Peyer's patch (tissue), 4 donors: ENCODE results near the gene STX18. TPM values are rescaled to one million over a fixed set of nuclear protein-coding genes. Genes with fewer than 3 reads are reported as not detected.

Source experiments
- DNase-seq, 3 donors: peaks; one replicate each; pipeline ENCODE4 v3.0.0-alpha.2; 2017 to 2019
- H3K27ac ChIP-seq, 4 donors: fragments of 200-600 bp; sonication (generic); one replicate each; pipeline ENCODE4 v1.5.1; 2016 to 2019
- H3K27me3 ChIP-seq, 2 donors: fragments of 200-600 bp; sonication (generic); one replicate each; pipeline ENCODE4 v1.5.1; 2019
- H3K36me3 ChIP-seq, 3 donors: fragments of 200-600 bp; sonication (generic); one replicate each; pipeline ENCODE4 v1.5.1; 2016 to 2019
- H3K4me1 ChIP-seq, 4 donors: fragments of 200-600 bp; sonication (generic); one replicate each; pipeline ENCODE4 v1.5.1; 2016 to 2019
- H3K4me3 ChIP-seq, 4 donors: fragments of 200-600 bp; sonication (generic); 1 replicate in 3 of 4; 2 replicates in 1 of 4; pipeline ENCODE4 v1.5.1; 2016 to 2019; ENCODE audit warnings: mild to moderate bottlenecking in 1 of 4
- H3K9me3 ChIP-seq, 4 donors: fragments of 200-600 bp; sonication (generic); one replicate each; pipeline ENCODE4 v1.5.1; 2016 to 2019; ENCODE audit warnings: mild to moderate bottlenecking in 1 of 4
- POLR2A ChIP-seq, 2 donors: fragments of 450-650 bp; IDR thresholded peaks; one replicate each; pipeline ENCODE4 v1.5.1; 2017; ENCODE audit warnings: antibody characterized with exemption in 2 of 2, mild to moderate bottlenecking in 2 of 2, moderate library complexity in 2 of 2
- total RNA-seq, 4 donors: library from RNA; depleted of rRNA; stranded (reverse); fragments of >200 nt; gene quantifications; one replicate each; pipeline ENCODE4 v1.1.0, GENCODE V29; 2016
- TF ChIP-seq, protein P1 (sequence below), 6 experiments: fragments of 450-650 bp in 4 of 6; fragments of 200-600 bp in 2 of 6; sonication (generic) in 1 of 6; IDR thresholded peaks; one replicate each; pipeline ENCODE4 v1.5.1; 2017 to 2019; ENCODE audit warnings: antibody characterized with exemption in 6 of 6, mild to moderate bottlenecking in 3 of 6, moderate library complexity in 1 of 6

STX18 gene
- total RNA-seq, 4 donors from 2014 or later = 33.0 to 56.0 (median 42.3) TPM

DNA sequence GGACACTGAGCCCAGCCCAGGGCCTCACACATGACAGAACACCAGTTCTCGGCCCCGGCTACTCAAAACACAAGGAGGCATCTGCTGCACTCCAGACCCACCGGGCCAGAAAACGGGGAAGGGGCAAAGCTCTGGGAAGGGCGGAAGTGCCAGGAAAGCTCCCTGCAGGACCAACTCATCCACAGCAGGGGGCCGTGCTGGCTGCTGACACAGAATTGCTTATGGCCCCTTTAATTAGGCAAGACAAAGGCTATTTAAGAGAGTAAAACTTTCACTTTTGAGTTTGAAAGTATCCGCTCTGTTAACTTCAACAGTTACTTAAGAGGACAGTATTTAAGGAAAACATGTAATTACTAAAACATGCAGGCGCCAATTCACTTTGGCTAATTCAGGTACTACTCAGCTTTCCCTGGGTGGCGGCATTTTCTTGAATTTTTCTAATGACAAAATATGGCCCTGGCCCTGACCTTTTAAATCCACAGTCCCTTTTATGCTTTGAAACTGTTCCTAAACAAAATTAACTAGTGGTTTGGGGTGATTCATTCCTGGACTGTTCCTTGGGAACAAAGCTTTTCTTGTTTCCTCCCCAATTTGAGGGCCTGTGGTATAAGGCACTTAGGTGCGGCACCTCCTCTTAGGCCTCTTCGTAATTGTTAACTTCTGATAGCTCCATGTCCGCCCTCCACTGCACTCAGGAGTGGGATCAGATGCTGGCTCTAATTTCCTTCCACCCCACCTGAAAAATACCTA is 114.6 kb downstream of the STX18 start:
- TF ChIP-seq, protein P1, sequence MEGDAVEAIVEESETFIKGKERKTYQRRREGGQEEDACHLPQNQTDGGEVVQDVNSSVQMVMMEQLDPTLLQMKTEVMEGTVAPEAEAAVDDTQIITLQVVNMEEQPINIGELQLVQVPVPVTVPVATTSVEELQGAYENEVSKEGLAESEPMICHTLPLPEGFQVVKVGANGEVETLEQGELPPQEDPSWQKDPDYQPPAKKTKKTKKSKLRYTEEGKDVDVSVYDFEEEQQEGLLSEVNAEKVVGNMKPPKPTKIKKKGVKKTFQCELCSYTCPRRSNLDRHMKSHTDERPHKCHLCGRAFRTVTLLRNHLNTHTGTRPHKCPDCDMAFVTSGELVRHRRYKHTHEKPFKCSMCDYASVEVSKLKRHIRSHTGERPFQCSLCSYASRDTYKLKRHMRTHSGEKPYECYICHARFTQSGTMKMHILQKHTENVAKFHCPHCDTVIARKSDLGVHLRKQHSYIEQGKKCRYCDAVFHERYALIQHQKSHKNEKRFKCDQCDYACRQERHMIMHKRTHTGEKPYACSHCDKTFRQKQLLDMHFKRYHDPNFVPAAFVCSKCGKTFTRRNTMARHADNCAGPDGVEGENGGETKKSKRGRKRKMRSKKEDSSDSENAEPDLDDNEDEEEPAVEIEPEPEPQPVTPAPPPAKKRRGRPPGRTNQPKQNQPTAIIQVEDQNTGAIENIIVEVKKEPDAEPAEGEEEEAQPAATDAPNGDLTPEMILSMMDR (IDR thresholded peaks at IDR 0.05) = no peak
- no peak for TF ChIP-seq POLR2A (IDR thresholded peaks at IDR 0.05)
- Histone ChIP-seq H3K27me3 (no peaks in the 10 kb centered on the region), H3K9me3 (no peaks in the 10 kb centered on the region), H3K27ac (no peak overlapping the region), H3K4me3 (no peak overlapping the region), H3K36me3 (peaks cover 0 to 44% (median 0%) of the 10 kb centered on the region in 3 donors), H3K4me1 (no peaks in the 10 kb centered on the region)
- peak in 1 of 3 donors; percentile 32 for DNase-seq

DNA sequence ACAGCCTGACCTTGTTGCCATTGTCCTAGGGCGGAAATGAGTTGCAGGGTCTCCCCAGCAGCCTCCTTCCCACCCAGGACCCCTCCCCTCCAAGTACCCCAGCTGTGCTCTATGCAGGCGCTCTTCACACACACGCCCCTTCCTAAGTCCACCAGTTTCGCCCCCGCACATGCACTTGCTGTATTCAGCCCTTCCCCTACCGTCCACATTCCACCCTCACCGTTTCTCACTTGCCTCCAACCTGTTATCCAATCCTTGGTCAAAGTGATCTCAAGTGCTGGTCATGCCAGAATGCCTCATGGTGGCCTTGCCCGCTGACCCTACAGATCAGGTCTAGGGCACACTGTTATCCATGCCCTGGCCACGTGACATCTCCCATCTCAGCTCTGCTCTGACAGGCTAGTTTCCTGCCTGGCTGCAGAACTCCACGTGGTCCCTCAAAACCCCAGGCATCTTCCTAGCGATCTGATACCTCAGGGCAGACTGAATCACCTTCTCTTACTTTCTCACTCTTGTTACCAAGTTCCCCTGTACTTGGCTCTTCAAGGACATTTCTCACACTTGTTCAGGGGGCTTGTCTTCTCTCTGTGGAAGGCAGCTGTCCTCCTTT is 115.2 kb downstream of the STX18 start:
- H3K4me1 ChIP-seq = no peaks in the 10 kb centered on the region
- peaks cover 0 to 50% (median 0%) of the 10 kb centered on the region in 3 donors for H3K36me3 ChIP-seq

DNA sequence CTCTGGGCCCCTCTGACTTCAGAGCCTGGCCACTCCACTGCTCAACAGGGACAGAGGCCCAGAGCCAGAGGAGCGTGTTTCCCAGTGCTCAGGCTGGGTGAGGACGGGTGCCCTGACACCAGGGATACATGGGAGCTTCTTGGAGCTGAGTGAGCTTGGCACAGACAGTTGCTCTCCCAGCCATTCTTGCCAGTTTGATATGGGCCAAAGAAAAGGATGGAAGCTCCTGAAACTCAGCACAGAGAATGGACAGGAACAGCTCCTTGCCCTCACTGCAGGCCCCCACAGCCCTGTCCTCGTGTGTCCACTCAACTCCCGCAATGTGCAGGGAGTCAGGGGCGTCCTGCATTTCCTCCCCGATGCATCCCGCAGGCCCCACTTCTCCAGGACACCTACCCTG is 116.2 kb downstream of the STX18 start:
- Histone ChIP-seq H3K36me3 (peaks cover 0 to 59% (median 0%) of the 10 kb centered on the region in 3 donors), H3K9me3 (no peaks in the 10 kb centered on the region), H3K27ac (no peak overlapping the region), H3K4me1 (no peaks in the 10 kb centered on the region), H3K27me3 (no peaks in the 10 kb centered on the region), H3K4me3 (no peak overlapping the region)
- no peak for TF ChIP-seq POLR2A (IDR thresholded peaks at IDR 0.05)
- TF ChIP-seq, protein P1 (IDR thresholded peaks at IDR 0.05) = no peak
- peak in 1 of 3 donors; percentile 38 for DNase-seq

More for the DNA sequence above, 115.2 kb downstream of the STX18 start:
- Histone ChIP-seq H3K4me3 (no peak overlapping the region), H3K27me3 (no peaks in the 10 kb centered on the region), H3K27ac (no peak overlapping the region), H3K9me3 (no peaks in the 10 kb centered on the region)
- TF ChIP-seq, protein P1 (IDR thresholded peaks at IDR 0.05) = no peak
- no peak for TF ChIP-seq POLR2A (IDR thresholded peaks at IDR 0.05)
- DNase-seq = peak in 1 of 3 donors; percentile 37

DNA sequence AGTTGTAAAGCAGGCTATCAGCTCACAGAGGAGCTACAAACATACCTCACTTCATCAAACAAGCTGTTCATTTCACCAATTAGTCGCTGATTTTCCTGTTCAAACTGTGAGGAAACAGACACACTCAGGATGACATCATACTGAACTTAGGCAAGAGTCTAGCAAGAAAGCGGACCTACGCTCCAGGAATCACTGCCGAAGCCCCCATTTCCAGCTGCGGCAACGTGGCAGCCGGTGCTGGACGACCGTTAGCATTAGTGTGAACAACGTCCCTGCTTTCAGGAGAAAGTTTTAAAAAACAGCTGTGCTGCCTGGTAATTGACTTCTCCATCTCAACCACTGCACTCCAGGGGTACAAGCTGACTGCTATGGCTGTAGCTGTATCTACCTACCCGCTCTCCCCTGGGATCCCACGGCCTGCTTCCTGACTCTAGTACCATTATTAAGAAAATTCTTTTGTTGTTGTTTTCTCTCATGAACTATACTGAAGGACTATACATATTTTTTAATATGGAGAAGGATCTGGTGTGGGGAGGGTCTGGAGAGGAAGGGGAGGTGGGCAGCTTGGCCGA is 116.6 kb downstream of the STX18 start:
- no peaks in the 10 kb centered on the region for H3K27me3 ChIP-seq
- no peak overlapping the region for H3K4me3 ChIP-seq
- peak in 1 of 3 donors; percentile 36 for DNase-seq
- H3K9me3 ChIP-seq = no peaks in the 10 kb centered on the region
- H3K4me1 ChIP-seq = no peaks in the 10 kb centered on the region
- no peak overlapping the region for H3K27ac ChIP-seq
- TF ChIP-seq, protein P1 (IDR thresholded peaks at IDR 0.05) = no peak
- no peak for TF ChIP-seq POLR2A (IDR thresholded peaks at IDR 0.05)
- H3K36me3 ChIP-seq = peaks cover 0 to 64% (median 0%) of the 10 kb centered on the region in 3 donors

DNA sequence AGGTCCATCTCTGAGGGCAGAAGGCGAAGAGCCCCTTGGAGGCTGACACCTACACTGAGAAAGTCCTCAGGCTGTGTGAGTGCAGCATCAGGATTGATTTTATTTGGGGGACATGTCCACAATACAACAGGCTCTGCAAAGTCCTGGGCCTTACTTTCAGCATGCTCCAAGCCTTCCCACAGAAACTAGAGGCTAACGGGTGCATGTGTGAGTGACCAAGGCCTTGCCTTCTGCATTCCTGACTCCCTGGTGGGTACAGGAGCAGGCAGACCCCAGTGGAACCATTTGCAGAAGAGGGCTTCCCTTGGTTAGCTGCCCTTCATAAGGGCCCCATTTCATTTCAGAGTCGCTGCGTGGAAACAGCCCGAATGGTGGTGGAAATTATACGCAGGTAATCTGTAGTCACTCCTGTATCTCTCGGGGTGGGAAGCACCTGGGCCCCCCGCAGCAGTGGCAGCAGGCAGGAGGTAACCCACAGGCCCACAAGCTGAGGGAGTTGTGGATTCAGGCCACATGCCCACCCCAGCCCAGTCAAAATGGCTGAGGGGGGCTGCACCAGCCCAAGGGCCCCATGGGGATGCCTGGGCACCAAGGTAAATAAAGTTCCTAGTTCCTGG is 117.2 kb downstream of the STX18 start:
- Histone ChIP-seq H3K9me3 (no peaks in the 10 kb centered on the region), H3K36me3 (peaks cover 0 to 70% (median 0%) of the 10 kb centered on the region in 3 donors), H3K27ac (no peak overlapping the region), H3K27me3 (no peaks in the 10 kb centered on the region), H3K4me3 (no peak overlapping the region), H3K4me1 (no peaks in the 10 kb centered on the region)
- TF ChIP-seq POLR2A (IDR thresholded peaks at IDR 0.05) = no peak
- TF ChIP-seq, protein P1 (IDR thresholded peaks at IDR 0.05) = no peak
- DNase-seq = no peak
